ENCODE data around the gene ZNF837. TPM values are rescaled to one million over a fixed set of nuclear protein-coding genes. Genes with fewer than 3 reads are reported as not detected.

ZNF837 gene
- total and polyA plus RNA-seq, 2 of the 13 experiments (the other 11 are each of a cell fraction or from before 2014, with no cell fraction given) = 0.29 to 1.3 TPM

DNA sequence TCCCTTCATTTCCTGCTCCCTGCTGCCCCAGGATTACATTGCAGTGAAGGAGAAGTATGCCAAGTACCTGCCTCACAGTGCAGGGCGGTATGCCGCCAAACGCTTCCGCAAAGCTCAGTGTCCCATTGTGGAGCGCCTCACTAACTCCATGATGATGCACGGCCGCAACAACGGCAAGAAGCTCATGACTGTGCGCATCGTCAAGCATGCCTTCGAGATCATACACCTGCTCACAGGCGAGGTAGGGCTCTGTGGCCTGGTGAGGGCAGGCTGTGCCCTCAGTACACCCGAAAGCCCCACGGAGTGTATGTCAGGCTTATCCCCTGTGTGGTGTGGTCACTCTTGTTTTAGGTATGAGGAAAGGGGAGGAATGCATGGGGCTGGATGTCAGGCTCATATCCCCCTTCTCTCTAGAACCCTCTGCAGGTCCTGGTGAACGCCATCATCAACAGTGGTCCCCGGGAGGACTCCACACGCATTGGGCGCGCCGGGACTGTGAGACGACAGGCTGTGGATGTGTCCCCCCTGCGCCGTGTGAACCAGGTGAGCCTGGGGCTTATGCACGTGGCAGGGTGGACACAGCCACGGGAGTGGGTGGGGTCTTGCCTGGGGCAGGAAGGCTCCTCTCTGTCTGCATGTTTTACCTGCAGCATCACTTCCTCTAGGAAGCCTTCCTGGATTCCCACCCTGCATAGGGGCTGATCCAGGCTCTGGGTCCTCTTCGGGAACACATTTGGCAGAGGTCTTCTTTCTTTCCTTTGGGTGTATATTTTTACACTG lies 12.3 kb upstream of the ZNF837 start:
- no peak overlapping the region for H3K4me2 ChIP-seq (ENCODE audit: low read depth, low read length)
- POLR2A ChIA-PET = interaction anchor here (1.0 kb wide), 1 partner anchor 15 kb away, joined by 3 read pairs; the partner anchor contains the start of gene ZNF584
- H3K9me3 ChIP-seq (ENCODE audit: low read length) = no peaks in the 10 kb centered on the region
- peaks cover 27% of the 10 kb centered on the region for H3K4me1 ChIP-seq (ENCODE audit: insufficient read depth, low read length)
- 99% methylated on average over 14 of the region's 26 CpGs for WGBS (ENCODE audit: low lambda C conversion rate)
- H3K79me2 ChIP-seq (ENCODE audit: insufficient read depth, low read length) = peaks cover 27% of the 10 kb centered on the region
- TF ChIP-seq ZBTB21 (CRISPR knock-in tag; IDR thresholded peaks at IDR 0.05) = no peak
- peak in 1 of 2 experiments; percentile 49; a peak in 1 of 4 replicates for TF ChIP-seq POLR2A (IDR thresholded peaks at IDR 0.05; ENCODE audit: insufficient read depth in 1 of 2, low read depth in 2 of 2, low read length in 2 of 2)
- TF ChIP-seq AGO2 (optimal IDR thresholded peaks at IDR 0.05; ENCODE audit: low read depth, low read length) = peak; percentile 63
- H3K27ac ChIP-seq (ENCODE audit: extremely low read length, insufficient read depth, low read length) = no peak overlapping the region
- intact Hi-C loops (cut with micrococcal nuclease; ENCODE audit: unreplicated experiment) (no loop called here), in situ Hi-C loops (cut with HindIII; ENCODE audit: extremely low pct_ligation_motif_present, low pct_unique_long_range_greater_than_20kb) (no loop called here)
- FAIRE-seq (no peak), ATAC-seq (no peak), DNase-seq (ENCODE audit: low spot score) (no peak)
- H3K4me3 ChIP-seq (replicated peaks in 1 of 3; ENCODE audit: insufficient read depth in 1 of 3, low read depth in 2 of 3, low read length in 3 of 3) = no peak overlapping the region
- peaks cover 12 to 59% of the 10 kb centered on the region in 2 experiments for H3K36me3 ChIP-seq (replicated peaks in 1 of 2; ENCODE audit: control insufficient read depth in 1 of 2, insufficient read depth in 2 of 2, low read length in 2 of 2)
- no peaks in the 10 kb centered on the region for H3K27me3 ChIP-seq (ENCODE audit: control insufficient read depth in 1 of 2, insufficient read depth in 2 of 2, low read length in 2 of 2)
- H4K20me1 ChIP-seq (ENCODE audit: insufficient read depth, low read length) = peaks cover 41% of the 10 kb centered on the region
- CTCF ChIA-PET (ENCODE audit: low intra/inter-chr PET ratio, low total read pairs) = no interaction called here
- no peak overlapping the region for H2AFZ ChIP-seq (ENCODE audit: low read length)
- H3K9ac ChIP-seq (ENCODE audit: insufficient read depth, low read depth, low read length) = no peak overlapping the region
- no TSS peak for BruUV-seq (replicated peaks)

DNA sequence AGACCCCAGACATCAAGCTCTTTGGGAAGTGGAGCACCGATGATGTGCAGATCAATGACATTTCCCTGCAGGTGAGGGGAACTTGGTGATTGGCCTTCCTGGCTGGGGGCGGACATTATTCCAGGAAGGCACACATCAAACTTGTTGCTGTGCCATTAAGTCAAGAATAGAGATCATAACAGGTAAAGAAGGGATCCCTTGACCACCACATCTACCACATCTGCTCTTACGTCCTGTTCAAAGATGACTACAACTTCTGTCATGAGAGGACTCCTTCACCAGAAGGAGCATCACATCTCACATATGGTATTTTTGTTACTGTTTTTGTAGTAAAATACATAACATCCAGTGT lies 7.3 kb upstream of the ZNF837 start:
- H3K27me3 ChIP-seq (ENCODE audit: control insufficient read depth in 1 of 2, insufficient read depth in 2 of 2, low read length in 2 of 2) = no peaks in the 10 kb centered on the region; a peak in 1 of 5 replicates
- H3K36me3 ChIP-seq (replicated peaks in 1 of 2; ENCODE audit: control insufficient read depth in 1 of 2, insufficient read depth in 2 of 2, low read length in 2 of 2) = peaks cover 3 to 41% of the 10 kb centered on the region in 2 experiments
- no peak for ATAC-seq
- TF ChIP-seq PHF21A (CRISPR knock-in tag; IDR thresholded peaks at IDR 0.05) = 0 out of 2 replicates have a peak, but pooled peaks have one; percentile 31
- no peak for TF ChIP-seq ZZZ3 (CRISPR knock-in tag; IDR thresholded peaks at IDR 0.05; ENCODE audit: borderline replicate concordance)
- TF ChIP-seq, protein P1, sequence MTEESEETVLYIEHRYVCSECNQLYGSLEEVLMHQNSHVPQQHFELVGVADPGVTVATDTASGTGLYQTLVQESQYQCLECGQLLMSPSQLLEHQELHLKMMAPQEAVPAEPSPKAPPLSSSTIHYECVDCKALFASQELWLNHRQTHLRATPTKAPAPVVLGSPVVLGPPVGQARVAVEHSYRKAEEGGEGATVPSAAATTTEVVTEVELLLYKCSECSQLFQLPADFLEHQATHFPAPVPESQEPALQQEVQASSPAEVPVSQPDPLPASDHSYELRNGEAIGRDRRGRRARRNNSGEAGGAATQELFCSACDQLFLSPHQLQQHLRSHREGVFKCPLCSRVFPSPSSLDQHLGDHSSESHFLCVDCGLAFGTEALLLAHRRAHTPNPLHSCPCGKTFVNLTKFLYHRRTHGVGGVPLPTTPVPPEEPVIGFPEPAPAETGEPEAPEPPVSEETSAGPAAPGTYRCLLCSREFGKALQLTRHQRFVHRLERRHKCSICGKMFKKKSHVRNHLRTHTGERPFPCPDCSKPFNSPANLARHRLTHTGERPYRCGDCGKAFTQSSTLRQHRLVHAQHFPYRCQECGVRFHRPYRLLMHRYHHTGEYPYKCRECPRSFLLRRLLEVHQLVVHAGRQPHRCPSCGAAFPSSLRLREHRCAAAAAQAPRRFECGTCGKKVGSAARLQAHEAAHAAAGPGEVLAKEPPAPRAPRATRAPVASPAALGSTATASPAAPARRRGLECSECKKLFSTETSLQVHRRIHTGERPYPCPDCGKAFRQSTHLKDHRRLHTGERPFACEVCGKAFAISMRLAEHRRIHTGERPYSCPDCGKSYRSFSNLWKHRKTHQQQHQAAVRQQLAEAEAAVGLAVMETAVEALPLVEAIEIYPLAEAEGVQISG (CRISPR knock-in tag; IDR thresholded peaks at IDR 0.05) = no peak
- H3K27ac ChIP-seq (ENCODE audit: extremely low read length, insufficient read depth, low read length) = peak overlapping the region; percentile 99
- H3K9ac ChIP-seq (ENCODE audit: insufficient read depth, low read depth, low read length) = peak overlapping the region; percentile 97
- no peaks in the 10 kb centered on the region for H3K9me3 ChIP-seq (ENCODE audit: low read length)
- peak overlapping the region; percentile 99 for H3K4me2 ChIP-seq (ENCODE audit: low read depth, low read length)
- intact Hi-C loops (cut with micrococcal nuclease; ENCODE audit: unreplicated experiment) (loop anchor here (5.0 kb wide), 1 partner anchor 206 kb away; the partner anchor contains the start of gene ZNF274), in situ Hi-C loops (cut with HindIII; ENCODE audit: extremely low pct_ligation_motif_present, low pct_unique_long_range_greater_than_20kb) (no loop called here)
- no peak for DNase-seq (ENCODE audit: low spot score)
- H3K4me1 ChIP-seq (ENCODE audit: insufficient read depth, low read length) = peaks cover 47% of the 10 kb centered on the region
- CTCF ChIA-PET (ENCODE audit: low intra/inter-chr PET ratio, low total read pairs) = no interaction called here
- no peak for FAIRE-seq
- POLR2A ChIA-PET = interaction anchor here (0.8 to 4.6 kb wide), 5 partner anchors 19 to 111 kb away, joined by 3 to 19 read pairs (median 3); partner anchors contain the start of genes ZNF497, ZNF584 and ZSCAN22
- no peak overlapping the region for H2AFZ ChIP-seq (ENCODE audit: low read length)
- H3K79me2 ChIP-seq (ENCODE audit: insufficient read depth, low read length) = peaks cover 46% of the 10 kb centered on the region
- H4K20me1 ChIP-seq (ENCODE audit: insufficient read depth, low read length) = peaks cover 35% of the 10 kb centered on the region
- no TSS peak for BruUV-seq (replicated peaks)
- H3K4me3 ChIP-seq (replicated peaks in 1 of 3; ENCODE audit: insufficient read depth in 1 of 3, low read depth in 2 of 3, low read length in 3 of 3) = peak overlapping the region; percentile 83 to 98 (median 92); a peak in 5 of 6 replicates
- 72% methylated on average over 2 of the region's 3 CpGs for WGBS (ENCODE audit: low lambda C conversion rate)
